Measurements from ENCODE around the gene PAPPA2. TPM values are rescaled to one million over a fixed set of nuclear protein-coding genes. Genes with fewer than 3 reads are reported as not detected.
"Not testable (repeated sequence)": the region's sequence is repeated elsewhere in the genome, so short reads cannot be mapped to it uniquely, and the experiment has no call there.

PAPPA2 gene
- total RNA-seq, 1 donor from 2014 or later: 3.1 TPM

DNA sequence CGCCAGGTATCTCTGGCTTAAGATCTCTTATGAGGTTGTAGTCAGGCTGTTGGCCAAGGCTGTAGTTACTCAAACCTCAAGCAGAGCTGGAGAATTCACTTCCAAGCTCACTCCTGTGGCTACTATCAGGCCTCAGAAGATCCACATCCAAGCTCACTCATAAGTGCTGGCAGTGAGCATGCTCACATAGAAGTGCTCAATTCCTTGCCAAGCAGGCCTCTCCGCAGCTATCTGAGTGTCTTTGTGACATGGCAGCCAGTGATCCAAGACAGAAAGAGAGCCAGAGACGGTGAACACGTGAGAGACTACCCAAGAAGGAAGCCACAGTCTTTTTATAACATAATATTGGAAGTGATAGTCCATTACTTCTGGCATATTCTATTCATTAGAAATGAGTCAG lies 278.2 kb downstream of the PAPPA2 start:
- H3K4me1 ChIP-seq (ENCODE audit: control insufficient read depth in 3 of 3, insufficient read depth in 3 of 3, low read length in 3 of 3): no peaks in the 10 kb centered on the region
- no peaks in the 10 kb centered on the region for H3K9me3 ChIP-seq (ENCODE audit: control insufficient read depth in 3 of 3, low read length in 3 of 3)
- H3K36me3 ChIP-seq (ENCODE audit: control insufficient read depth in 3 of 3, insufficient read depth in 3 of 3, low read length in 3 of 3): no peaks in the 10 kb centered on the region
- no peaks in the 10 kb centered on the region for H3K27me3 ChIP-seq (ENCODE audit: control insufficient read depth in 3 of 3, insufficient read depth in 3 of 3, low read length in 3 of 3)
- no peak overlapping the region for H3K27ac ChIP-seq (ENCODE audit: low read depth, low read length)
- H3K9ac ChIP-seq (ENCODE audit: low read depth in 1 of 3, low read length in 3 of 3): no peak overlapping the region
- H3K4me3 ChIP-seq (ENCODE audit: low read length in 3 of 3): no peak overlapping the region

DNA sequence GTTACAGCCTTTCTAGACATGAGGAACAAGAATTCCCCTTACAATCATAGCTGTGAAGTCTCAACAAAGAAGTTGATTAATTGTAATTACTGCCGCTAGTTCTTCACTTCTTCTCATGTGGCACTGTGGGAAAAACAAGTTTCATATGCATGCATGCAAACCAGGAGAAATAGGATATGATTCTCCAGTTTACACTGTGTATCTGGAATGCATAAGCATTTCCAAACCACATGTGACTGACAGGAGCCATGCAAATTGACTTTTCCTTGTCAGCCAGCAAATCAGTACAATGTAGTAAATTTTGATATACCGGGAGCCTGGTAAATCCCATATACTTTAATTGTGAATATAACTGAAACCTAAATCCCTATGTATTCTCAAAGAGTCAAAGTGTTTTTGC lies 279.3 kb downstream of the PAPPA2 start:
- Histone ChIP-seq H3K9me3 (ENCODE audit: control insufficient read depth in 3 of 3, low read length in 3 of 3) (no peaks in the 10 kb centered on the region), H3K27ac (ENCODE audit: low read depth, low read length) (no peak overlapping the region), H3K36me3 (ENCODE audit: control insufficient read depth in 3 of 3, insufficient read depth in 3 of 3, low read length in 3 of 3) (no peaks in the 10 kb centered on the region), H3K4me3 (ENCODE audit: low read length in 3 of 3) (no peak overlapping the region), H3K4me1 (ENCODE audit: control insufficient read depth in 3 of 3, insufficient read depth in 3 of 3, low read length in 3 of 3) (no peaks in the 10 kb centered on the region), H3K9ac (ENCODE audit: low read depth in 1 of 3, low read length in 3 of 3) (no peak overlapping the region), H3K27me3 (ENCODE audit: control insufficient read depth in 3 of 3, insufficient read depth in 3 of 3, low read length in 3 of 3) (no peaks in the 10 kb centered on the region)

DNA sequence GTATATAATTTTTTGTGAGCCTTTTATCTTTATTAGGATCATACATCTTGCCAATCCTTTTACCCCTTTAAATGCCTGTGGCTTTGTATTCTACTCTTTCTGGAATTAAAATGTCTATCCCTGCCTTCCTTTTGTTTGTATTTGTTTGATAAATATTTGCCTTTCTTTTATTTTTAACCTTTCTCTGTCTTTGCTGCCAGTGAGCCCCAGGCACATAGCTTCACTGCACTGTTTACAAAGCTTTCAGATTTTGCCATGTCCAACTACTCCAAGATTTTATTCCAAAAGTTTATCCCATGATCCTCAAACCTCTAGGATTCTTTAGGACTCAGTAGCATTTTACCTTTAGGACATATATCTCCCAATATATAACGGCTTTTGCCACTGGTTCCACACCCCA lies 281.2 kb downstream of the PAPPA2 start:
- no peak overlapping the region for H3K9ac ChIP-seq (ENCODE audit: low read depth in 1 of 3, low read length in 3 of 3)
- H3K4me3 ChIP-seq (ENCODE audit: low read length in 3 of 3): no peak overlapping the region
- no peaks in the 10 kb centered on the region for H3K36me3 ChIP-seq (ENCODE audit: control insufficient read depth in 3 of 3, insufficient read depth in 3 of 3, low read length in 3 of 3)
- H3K27ac ChIP-seq (ENCODE audit: low read depth, low read length): no peak overlapping the region
- no peaks in the 10 kb centered on the region for H3K27me3 ChIP-seq (ENCODE audit: control insufficient read depth in 3 of 3, insufficient read depth in 3 of 3, low read length in 3 of 3)
- H3K4me1 ChIP-seq (ENCODE audit: control insufficient read depth in 3 of 3, insufficient read depth in 3 of 3, low read length in 3 of 3): no peaks in the 10 kb centered on the region
- peaks cover 0 to 2% (median 0%) of the 10 kb centered on the region in 3 donors for H3K9me3 ChIP-seq (ENCODE audit: control insufficient read depth in 3 of 3, low read length in 3 of 3)

DNA sequence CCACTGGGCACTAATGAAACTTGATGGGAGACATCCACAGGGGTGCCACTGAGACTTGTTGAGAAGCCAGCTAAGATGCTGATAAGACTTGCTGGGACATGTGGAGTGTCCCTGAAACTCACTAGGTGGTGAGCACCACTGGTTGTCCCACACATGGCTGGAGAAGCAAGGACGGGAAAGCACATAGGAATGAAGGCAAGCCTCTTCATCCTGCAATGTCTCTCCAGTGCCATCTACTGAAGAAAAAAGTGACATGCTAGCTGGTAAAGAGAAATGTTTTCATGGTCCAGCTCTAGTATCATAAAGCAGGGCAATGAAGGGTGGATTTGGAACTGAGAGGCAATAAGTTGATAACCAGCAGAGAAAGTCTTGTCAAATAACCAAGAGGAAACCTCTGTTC lies 283.0 kb downstream of the PAPPA2 start:
- H3K4me1 ChIP-seq (ENCODE audit: control insufficient read depth in 3 of 3, insufficient read depth in 3 of 3, low read length in 3 of 3): no peaks in the 10 kb centered on the region
- no peaks in the 10 kb centered on the region for H3K36me3 ChIP-seq (ENCODE audit: control insufficient read depth in 3 of 3, insufficient read depth in 3 of 3, low read length in 3 of 3)
- H3K27ac ChIP-seq (ENCODE audit: low read depth, low read length): no peak overlapping the region
- H3K9me3 ChIP-seq (ENCODE audit: control insufficient read depth in 3 of 3, low read length in 3 of 3): peaks cover 0 to 2% (median 0%) of the 10 kb centered on the region in 3 donors
- H3K9ac ChIP-seq (ENCODE audit: low read depth in 1 of 3, low read length in 3 of 3): no peak overlapping the region
- H3K4me3 ChIP-seq (ENCODE audit: low read length in 3 of 3): no peak overlapping the region
- H3K27me3 ChIP-seq (ENCODE audit: control insufficient read depth in 3 of 3, insufficient read depth in 3 of 3, low read length in 3 of 3): no peaks in the 10 kb centered on the region

DNA sequence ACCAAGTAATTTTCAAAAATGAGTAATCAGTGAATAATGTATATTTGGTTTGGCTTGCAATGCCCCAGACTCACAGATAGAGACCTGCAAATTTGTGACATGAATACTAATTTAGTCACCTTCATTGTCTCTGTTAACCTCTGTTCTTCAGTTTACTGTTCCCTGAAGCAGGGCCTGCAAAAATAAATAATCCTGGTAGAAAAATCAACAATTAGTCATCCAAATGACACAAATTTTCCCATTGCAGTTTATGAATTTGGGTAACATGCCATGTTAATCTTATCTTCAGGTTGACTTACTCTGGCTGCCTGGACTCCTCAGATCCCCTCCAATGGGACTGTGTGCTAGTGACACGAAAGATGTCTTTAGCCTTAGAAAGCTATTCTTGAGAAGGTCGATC lies 289.5 kb downstream of the PAPPA2 start:
- H3K4me1 ChIP-seq (ENCODE audit: control insufficient read depth in 3 of 3, insufficient read depth in 3 of 3, low read length in 3 of 3): no peaks in the 10 kb centered on the region
- H3K9ac ChIP-seq (ENCODE audit: low read depth in 1 of 3, low read length in 3 of 3): no peak overlapping the region
- H3K27ac ChIP-seq (ENCODE audit: low read depth, low read length): no peak overlapping the region
- H3K4me3 ChIP-seq (ENCODE audit: low read length in 3 of 3): no peak overlapping the region
- no peaks in the 10 kb centered on the region for H3K36me3 ChIP-seq (ENCODE audit: control insufficient read depth in 3 of 3, insufficient read depth in 3 of 3, low read length in 3 of 3)
- peaks cover 0 to 2% (median 0%) of the 10 kb centered on the region in 3 donors for H3K9me3 ChIP-seq (ENCODE audit: control insufficient read depth in 3 of 3, low read length in 3 of 3)
- H3K27me3 ChIP-seq (ENCODE audit: control insufficient read depth in 3 of 3, insufficient read depth in 3 of 3, low read length in 3 of 3): no peaks in the 10 kb centered on the region

DNA sequence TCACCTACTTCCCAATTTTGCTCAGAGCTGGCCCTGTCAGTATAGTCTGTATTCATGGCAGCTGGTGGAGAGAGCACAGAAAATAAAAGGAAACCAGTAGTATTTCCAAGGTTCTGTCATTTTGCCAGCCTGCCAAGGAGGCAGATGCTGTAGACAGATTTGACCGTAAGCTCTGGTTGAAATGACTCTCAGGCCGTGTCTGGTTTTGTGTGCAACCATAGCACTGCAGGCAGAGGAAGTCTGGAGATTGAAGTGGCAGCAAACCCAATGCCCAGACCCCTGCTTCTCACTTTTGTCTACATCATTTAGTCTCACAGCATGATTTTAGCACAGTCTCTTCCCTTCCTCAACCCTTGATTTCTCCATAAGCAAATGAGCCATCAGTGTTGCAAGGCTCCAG lies 291.7 kb downstream of the PAPPA2 start:
- Histone ChIP-seq H3K9me3 (ENCODE audit: control insufficient read depth in 3 of 3, low read length in 3 of 3) (no peaks in the 10 kb centered on the region), H3K27ac (ENCODE audit: low read depth, low read length) (no peak overlapping the region), H3K9ac (ENCODE audit: low read depth in 1 of 3, low read length in 3 of 3) (no peak overlapping the region), H3K4me1 (ENCODE audit: control insufficient read depth in 3 of 3, insufficient read depth in 3 of 3, low read length in 3 of 3) (no peaks in the 10 kb centered on the region), H3K4me3 (ENCODE audit: low read length in 3 of 3) (no peak overlapping the region), H3K36me3 (ENCODE audit: control insufficient read depth in 3 of 3, insufficient read depth in 3 of 3, low read length in 3 of 3) (no peaks in the 10 kb centered on the region), H3K27me3 (ENCODE audit: control insufficient read depth in 3 of 3, insufficient read depth in 3 of 3, low read length in 3 of 3) (no peaks in the 10 kb centered on the region)

DNA sequence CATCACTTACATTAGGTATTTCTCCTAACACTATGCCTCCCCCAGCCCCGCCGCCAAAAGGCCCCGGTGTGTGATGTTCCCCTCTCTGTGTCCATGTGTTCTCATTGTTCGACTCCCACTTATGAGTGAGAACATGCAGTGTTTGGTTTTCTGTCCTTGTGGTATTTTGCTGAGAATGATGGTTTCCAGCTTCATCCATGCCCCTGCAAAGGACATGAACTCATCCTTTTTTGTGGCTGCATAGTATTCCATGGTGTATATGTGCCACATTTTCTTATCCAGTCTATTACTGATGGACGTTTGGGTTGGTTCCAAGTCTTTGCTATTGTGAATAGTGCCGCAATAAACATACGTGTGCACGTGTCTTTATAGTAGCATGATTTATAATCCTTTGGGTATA lies 293.8 kb downstream of the PAPPA2 start:
- not testable (repeated sequence) for H3K4me3 ChIP-seq (ENCODE audit: low read length in 3 of 3); H3K9ac ChIP-seq (ENCODE audit: low read depth in 1 of 3, low read length in 3 of 3); H3K27ac ChIP-seq (ENCODE audit: low read depth, low read length); H3K9me3 ChIP-seq (ENCODE audit: control insufficient read depth in 3 of 3, low read length in 3 of 3); H3K4me1 ChIP-seq (ENCODE audit: control insufficient read depth in 3 of 3, insufficient read depth in 3 of 3, low read length in 3 of 3); H3K27me3 ChIP-seq (ENCODE audit: control insufficient read depth in 3 of 3, insufficient read depth in 3 of 3, low read length in 3 of 3); H3K36me3 ChIP-seq (ENCODE audit: control insufficient read depth in 3 of 3, insufficient read depth in 3 of 3, low read length in 3 of 3)

DNA sequence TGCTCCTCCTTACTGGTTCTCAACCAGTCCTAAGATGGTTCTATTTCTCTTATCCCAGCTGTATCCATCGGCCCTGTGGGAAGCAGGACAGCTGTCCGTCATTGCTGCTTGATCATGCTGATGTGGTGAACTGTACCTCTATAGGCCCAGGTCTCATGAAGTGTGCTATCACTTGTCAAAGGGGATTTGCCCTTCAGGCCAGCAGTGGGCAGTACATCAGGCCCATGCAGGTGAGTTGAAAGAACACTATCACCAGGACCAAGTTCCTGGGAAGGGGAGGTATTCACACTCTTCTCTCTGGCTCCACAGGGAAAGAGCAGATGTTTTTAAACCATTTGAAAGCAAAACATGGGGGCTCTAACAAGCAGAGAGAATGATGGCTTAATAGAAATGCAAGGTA lies 302.6 kb downstream of the PAPPA2 start:
- Histone ChIP-seq H3K9ac (ENCODE audit: low read depth in 1 of 3, low read length in 3 of 3) (no peak overlapping the region), H3K4me3 (ENCODE audit: low read length in 3 of 3) (no peak overlapping the region), H3K27me3 (ENCODE audit: control insufficient read depth in 3 of 3, insufficient read depth in 3 of 3, low read length in 3 of 3) (no peaks in the 10 kb centered on the region), H3K9me3 (ENCODE audit: control insufficient read depth in 3 of 3, low read length in 3 of 3) (no peaks in the 10 kb centered on the region), H3K4me1 (ENCODE audit: control insufficient read depth in 3 of 3, insufficient read depth in 3 of 3, low read length in 3 of 3) (no peaks in the 10 kb centered on the region), H3K27ac (ENCODE audit: low read depth, low read length) (no peak overlapping the region), H3K36me3 (ENCODE audit: control insufficient read depth in 3 of 3, insufficient read depth in 3 of 3, low read length in 3 of 3) (no peaks in the 10 kb centered on the region)

DNA sequence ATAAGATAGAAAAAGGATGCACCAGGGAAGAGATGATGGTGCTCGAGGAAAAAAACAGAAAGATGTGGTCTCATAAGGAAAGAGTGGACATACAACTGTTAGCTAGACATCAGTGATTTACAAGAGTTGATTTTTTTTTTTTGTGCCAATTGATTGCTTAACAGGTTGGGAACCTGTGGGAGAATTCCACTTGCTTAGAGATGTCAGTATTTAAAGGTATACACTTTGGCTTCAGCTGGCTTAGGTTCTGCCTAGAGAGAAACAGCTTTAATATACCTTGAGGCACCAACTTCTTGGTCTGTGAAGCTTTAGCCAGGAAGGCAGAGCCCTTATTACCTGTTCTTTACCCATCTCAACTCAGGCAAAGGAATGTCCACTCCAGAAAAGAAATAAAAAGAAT lies 303.8 kb downstream of the PAPPA2 start:
- no peaks in the 10 kb centered on the region for H3K4me1 ChIP-seq (ENCODE audit: control insufficient read depth in 3 of 3, insufficient read depth in 3 of 3, low read length in 3 of 3)
- no peak overlapping the region for H3K4me3 ChIP-seq (ENCODE audit: low read length in 3 of 3)
- H3K9ac ChIP-seq (ENCODE audit: low read depth in 1 of 3, low read length in 3 of 3): no peak overlapping the region
- H3K27me3 ChIP-seq (ENCODE audit: control insufficient read depth in 3 of 3, insufficient read depth in 3 of 3, low read length in 3 of 3): no peaks in the 10 kb centered on the region
- no peaks in the 10 kb centered on the region for H3K36me3 ChIP-seq (ENCODE audit: control insufficient read depth in 3 of 3, insufficient read depth in 3 of 3, low read length in 3 of 3)
- no peaks in the 10 kb centered on the region for H3K9me3 ChIP-seq (ENCODE audit: control insufficient read depth in 3 of 3, low read length in 3 of 3)
- no peak overlapping the region for H3K27ac ChIP-seq (ENCODE audit: low read depth, low read length)

DNA sequence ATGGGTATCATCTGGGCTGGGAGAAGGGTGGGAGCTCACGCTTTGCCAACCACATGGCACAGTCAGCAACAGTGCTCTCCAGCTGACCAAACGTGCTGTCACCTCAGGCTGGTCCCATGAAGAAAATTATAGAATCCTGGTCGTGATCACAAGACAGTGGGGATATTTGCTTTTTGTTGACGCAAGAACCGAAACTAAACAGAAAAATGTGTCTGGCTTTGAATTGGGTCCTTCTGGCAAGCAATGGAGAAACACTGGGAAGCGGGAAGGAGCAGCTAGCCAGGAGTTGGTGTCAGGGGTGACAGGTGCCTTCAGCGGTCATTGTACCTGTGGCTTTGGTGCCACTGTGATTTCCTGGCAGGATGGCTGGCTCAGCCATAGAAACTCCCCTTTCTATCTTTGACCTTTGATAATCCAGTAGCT lies 304.8 kb downstream of the PAPPA2 start:
- H3K9ac ChIP-seq (ENCODE audit: low read depth in 1 of 3, low read length in 3 of 3): no peak overlapping the region
- no peaks in the 10 kb centered on the region for H3K9me3 ChIP-seq (ENCODE audit: control insufficient read depth in 3 of 3, low read length in 3 of 3)
- H3K4me3 ChIP-seq (ENCODE audit: low read length in 3 of 3): no peak overlapping the region
- H3K27me3 ChIP-seq (ENCODE audit: control insufficient read depth in 3 of 3, insufficient read depth in 3 of 3, low read length in 3 of 3): no peaks in the 10 kb centered on the region
- no peak overlapping the region for H3K27ac ChIP-seq (ENCODE audit: low read depth, low read length)
- H3K36me3 ChIP-seq (ENCODE audit: control insufficient read depth in 3 of 3, insufficient read depth in 3 of 3, low read length in 3 of 3): no peaks in the 10 kb centered on the region
- H3K4me1 ChIP-seq (ENCODE audit: control insufficient read depth in 3 of 3, insufficient read depth in 3 of 3, low read length in 3 of 3): no peaks in the 10 kb centered on the region

DNA sequence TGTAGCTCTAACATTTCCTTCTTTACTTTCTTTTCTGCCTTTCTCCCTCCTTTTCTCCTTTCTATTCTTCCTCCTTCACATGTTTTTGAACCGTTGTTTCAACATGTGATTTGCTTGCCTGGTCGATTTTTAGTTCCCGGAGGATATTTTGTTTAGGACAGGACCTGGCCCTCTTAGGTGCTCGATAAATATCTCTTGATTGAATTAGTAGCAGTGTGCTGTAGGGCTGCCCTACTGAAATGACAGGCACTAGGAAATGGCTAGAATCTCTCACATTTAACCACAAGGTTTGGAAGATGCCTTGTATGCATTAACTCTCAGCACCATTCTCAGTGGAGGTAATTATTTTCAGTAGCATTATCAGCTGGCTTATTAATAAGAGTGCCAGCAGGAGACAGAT lies 305.6 kb downstream of the PAPPA2 start:
- Histone ChIP-seq H3K27me3 (ENCODE audit: control insufficient read depth in 3 of 3, insufficient read depth in 3 of 3, low read length in 3 of 3) (no peaks in the 10 kb centered on the region), H3K9ac (ENCODE audit: low read depth in 1 of 3, low read length in 3 of 3) (no peak overlapping the region), H3K36me3 (ENCODE audit: control insufficient read depth in 3 of 3, insufficient read depth in 3 of 3, low read length in 3 of 3) (no peaks in the 10 kb centered on the region), H3K9me3 (ENCODE audit: control insufficient read depth in 3 of 3, low read length in 3 of 3) (no peaks in the 10 kb centered on the region), H3K4me3 (ENCODE audit: low read length in 3 of 3) (no peak overlapping the region), H3K27ac (ENCODE audit: low read depth, low read length) (no peak overlapping the region), H3K4me1 (ENCODE audit: control insufficient read depth in 3 of 3, insufficient read depth in 3 of 3, low read length in 3 of 3) (no peaks in the 10 kb centered on the region)
